H1 (cell line): ENCODE data around the gene PDHB. TPM values are rescaled to one million over a fixed set of nuclear protein-coding genes. Genes with fewer than 3 reads are reported as not detected.

Experiments
- BACH1 ChIP-seq: IDR thresholded peaks from 2 replicates; pipeline ENCODE4 v1.6.1; 2012; ENCODE audit warnings: low read length, improper control_type of control experiment
- GABPA ChIP-seq: IDR thresholded peaks from 2 replicates; pipeline ENCODE4 v1.6.1; 2011; ENCODE audit warnings: mild to moderate bottlenecking, low read length, moderate library complexity, borderline replicate concordance; ENCODE audit not compliant: insufficient read depth
- KDM1A ChIP-seq: fragments of 200-600, 300-600 bp; sonication (generic); IDR thresholded peaks from 2 replicates; pipeline ENCODE4 v1.7.1; 2016; ENCODE audit warnings: mild to moderate bottlenecking, low read length, borderline replicate concordance
- KDM4A ChIP-seq: IDR thresholded peaks from one replicate; pipeline ENCODE4 v1.7.1; 2012; ENCODE audit warnings: low read depth, mild to moderate bottlenecking, moderate library complexity, low read length, inconsistent platforms; ENCODE audit not compliant: severe bottlenecking
- KDM5A ChIP-seq: fragments of 200-600 bp; IDR thresholded peaks from 2 replicates; pipeline ENCODE4 v1.7.1; 2012; ENCODE audit warnings: mild to moderate bottlenecking, low read length, inconsistent platforms, mixed read lengths
- RAD21 ChIP-seq, 2 experiments: IDR thresholded peaks in 1 of 2; conservative IDR thresholded peaks in 1 of 2; 2 replicates each; pipeline ENCODE4 v1.6.1; 2011; ENCODE audit warnings: low read depth in 2 of 2, low read length in 2 of 2, improper control_type of control experiment in 1 of 2, inconsistent platforms in 1 of 2, mild to moderate bottlenecking in 1 of 2, moderate library complexity in 1 of 2
- RFX5 ChIP-seq: IDR thresholded peaks from 2 replicates; pipeline ENCODE4 v1.6.1; 2011; ENCODE audit warnings: low read depth, low read length, improper control_type of control experiment, borderline replicate concordance
- RXRA ChIP-seq: IDR thresholded peaks from 2 replicates; pipeline ENCODE4 v1.6.1; 2011; ENCODE audit warnings: low read depth, mild to moderate bottlenecking, low read length, moderate library complexity; ENCODE audit not compliant: insufficient read depth
- polyA plus RNA-seq, 7 experiments: library from polyadenylated mRNA; depleted of rRNA in 3 of 7; stranded (reverse) in 5 of 7; unstranded in 2 of 7; fragments of >200 nt in 5 of 7; fragments of 200-250 nt in 2 of 7; gene quantifications; 1 replicate in 5 of 7; 2 replicates in 1 of 7; 4 replicates in 1 of 7; pipeline versions ENCODE4 v1.2.1 to v1.2.3, GENCODE V29; 2011 to 2013; ENCODE audit warnings: missing spikeins in 2 of 7, mixed read lengths in 2 of 7
- total RNA-seq: library from RNA; stranded (reverse); fragmentation: NEBNext Ultra II Directional; extraction: Animal tissue kit (Norgen Biotek cat#: 25700); gene quantifications from 2 replicates; pipeline ENCODE4 v1.2.1, GENCODE V29; 2021
- TF ChIP-seq, protein P1 (sequence below): fragments of 300-600 bp; sonication (generic); IDR thresholded peaks from 2 replicates; pipeline ENCODE4 v1.7.1; 2012; ENCODE audit warnings: low read length, moderate library complexity, mild to moderate bottlenecking, inconsistent platforms; ENCODE audit not compliant: insufficient replicate concordance
- TF ChIP-seq, protein P2 (sequence below): IDR thresholded peaks from 2 replicates; pipeline ENCODE4 v1.6.1; 2011; ENCODE audit warnings: low read length, improper control_type of control experiment

The PDHB gene
- total and polyA plus RNA-seq, 2 of the 8 experiments (the other 6 are each of a cell fraction or from before 2014, with no cell fraction given), result 90.4 to 140 TPM

DNA sequence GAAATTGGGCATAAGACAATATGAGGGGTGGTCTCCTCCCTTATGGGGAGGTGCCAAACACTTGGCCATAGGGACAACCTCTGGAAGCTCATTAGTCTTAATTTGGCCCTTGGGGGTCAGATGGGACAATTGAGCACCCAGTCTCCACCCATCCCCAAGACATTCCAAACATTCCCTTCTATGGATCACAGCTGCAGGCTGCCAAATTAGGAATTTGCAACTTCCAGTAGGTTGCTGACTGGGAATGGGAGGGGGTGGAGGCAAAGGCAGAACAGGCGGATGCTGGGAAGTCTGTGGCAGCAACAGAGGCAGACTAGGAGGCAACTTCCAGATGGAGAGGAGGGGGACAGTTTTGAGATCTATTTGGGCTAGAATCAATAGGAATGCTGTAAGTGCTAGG lies 1.4 kb upstream of the PDHB start (continued):
- TF ChIP-seq, protein P1, sequence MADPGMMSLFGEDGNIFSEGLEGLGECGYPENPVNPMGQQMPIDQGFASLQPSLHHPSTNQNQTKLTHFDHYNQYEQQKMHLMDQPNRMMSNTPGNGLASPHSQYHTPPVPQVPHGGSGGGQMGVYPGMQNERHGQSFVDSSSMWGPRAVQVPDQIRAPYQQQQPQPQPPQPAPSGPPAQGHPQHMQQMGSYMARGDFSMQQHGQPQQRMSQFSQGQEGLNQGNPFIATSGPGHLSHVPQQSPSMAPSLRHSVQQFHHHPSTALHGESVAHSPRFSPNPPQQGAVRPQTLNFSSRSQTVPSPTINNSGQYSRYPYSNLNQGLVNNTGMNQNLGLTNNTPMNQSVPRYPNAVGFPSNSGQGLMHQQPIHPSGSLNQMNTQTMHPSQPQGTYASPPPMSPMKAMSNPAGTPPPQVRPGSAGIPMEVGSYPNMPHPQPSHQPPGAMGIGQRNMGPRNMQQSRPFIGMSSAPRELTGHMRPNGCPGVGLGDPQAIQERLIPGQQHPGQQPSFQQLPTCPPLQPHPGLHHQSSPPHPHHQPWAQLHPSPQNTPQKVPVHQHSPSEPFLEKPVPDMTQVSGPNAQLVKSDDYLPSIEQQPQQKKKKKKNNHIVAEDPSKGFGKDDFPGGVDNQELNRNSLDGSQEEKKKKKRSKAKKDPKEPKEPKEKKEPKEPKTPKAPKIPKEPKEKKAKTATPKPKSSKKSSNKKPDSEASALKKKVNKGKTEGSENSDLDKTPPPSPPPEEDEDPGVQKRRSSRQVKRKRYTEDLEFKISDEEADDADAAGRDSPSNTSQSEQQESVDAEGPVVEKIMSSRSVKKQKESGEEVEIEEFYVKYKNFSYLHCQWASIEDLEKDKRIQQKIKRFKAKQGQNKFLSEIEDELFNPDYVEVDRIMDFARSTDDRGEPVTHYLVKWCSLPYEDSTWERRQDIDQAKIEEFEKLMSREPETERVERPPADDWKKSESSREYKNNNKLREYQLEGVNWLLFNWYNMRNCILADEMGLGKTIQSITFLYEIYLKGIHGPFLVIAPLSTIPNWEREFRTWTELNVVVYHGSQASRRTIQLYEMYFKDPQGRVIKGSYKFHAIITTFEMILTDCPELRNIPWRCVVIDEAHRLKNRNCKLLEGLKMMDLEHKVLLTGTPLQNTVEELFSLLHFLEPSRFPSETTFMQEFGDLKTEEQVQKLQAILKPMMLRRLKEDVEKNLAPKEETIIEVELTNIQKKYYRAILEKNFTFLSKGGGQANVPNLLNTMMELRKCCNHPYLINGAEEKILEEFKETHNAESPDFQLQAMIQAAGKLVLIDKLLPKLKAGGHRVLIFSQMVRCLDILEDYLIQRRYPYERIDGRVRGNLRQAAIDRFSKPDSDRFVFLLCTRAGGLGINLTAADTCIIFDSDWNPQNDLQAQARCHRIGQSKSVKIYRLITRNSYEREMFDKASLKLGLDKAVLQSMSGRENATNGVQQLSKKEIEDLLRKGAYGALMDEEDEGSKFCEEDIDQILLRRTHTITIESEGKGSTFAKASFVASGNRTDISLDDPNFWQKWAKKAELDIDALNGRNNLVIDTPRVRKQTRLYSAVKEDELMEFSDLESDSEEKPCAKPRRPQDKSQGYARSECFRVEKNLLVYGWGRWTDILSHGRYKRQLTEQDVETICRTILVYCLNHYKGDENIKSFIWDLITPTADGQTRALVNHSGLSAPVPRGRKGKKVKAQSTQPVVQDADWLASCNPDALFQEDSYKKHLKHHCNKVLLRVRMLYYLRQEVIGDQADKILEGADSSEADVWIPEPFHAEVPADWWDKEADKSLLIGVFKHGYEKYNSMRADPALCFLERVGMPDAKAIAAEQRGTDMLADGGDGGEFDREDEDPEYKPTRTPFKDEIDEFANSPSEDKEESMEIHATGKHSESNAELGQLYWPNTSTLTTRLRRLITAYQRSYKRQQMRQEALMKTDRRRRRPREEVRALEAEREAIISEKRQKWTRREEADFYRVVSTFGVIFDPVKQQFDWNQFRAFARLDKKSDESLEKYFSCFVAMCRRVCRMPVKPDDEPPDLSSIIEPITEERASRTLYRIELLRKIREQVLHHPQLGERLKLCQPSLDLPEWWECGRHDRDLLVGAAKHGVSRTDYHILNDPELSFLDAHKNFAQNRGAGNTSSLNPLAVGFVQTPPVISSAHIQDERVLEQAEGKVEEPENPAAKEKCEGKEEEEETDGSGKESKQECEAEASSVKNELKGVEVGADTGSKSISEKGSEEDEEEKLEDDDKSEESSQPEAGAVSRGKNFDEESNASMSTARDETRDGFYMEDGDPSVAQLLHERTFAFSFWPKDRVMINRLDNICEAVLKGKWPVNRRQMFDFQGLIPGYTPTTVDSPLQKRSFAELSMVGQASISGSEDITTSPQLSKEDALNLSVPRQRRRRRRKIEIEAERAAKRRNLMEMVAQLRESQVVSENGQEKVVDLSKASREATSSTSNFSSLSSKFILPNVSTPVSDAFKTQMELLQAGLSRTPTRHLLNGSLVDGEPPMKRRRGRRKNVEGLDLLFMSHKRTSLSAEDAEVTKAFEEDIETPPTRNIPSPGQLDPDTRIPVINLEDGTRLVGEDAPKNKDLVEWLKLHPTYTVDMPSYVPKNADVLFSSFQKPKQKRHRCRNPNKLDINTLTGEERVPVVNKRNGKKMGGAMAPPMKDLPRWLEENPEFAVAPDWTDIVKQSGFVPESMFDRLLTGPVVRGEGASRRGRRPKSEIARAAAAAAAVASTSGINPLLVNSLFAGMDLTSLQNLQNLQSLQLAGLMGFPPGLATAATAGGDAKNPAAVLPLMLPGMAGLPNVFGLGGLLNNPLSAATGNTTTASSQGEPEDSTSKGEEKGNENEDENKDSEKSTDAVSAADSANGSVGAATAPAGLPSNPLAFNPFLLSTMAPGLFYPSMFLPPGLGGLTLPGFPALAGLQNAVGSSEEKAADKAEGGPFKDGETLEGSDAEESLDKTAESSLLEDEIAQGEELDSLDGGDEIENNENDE, result no peak
- TF ChIP-seq KDM5A, result no peak
- no peak for TF ChIP-seq RFX5
- no peak for TF ChIP-seq RXRA
- no peak for TF ChIP-seq BACH1
- TF ChIP-seq, protein P2, sequence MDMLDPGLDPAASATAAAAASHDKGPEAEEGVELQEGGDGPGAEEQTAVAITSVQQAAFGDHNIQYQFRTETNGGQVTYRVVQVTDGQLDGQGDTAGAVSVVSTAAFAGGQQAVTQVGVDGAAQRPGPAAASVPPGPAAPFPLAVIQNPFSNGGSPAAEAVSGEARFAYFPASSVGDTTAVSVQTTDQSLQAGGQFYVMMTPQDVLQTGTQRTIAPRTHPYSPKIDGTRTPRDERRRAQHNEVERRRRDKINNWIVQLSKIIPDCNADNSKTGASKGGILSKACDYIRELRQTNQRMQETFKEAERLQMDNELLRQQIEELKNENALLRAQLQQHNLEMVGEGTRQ, result no peak
- TF ChIP-seq KDM4A, result no peak
- no peak for TF ChIP-seq KDM1A
- TF ChIP-seq GABPA, result no peak
- TF ChIP-seq RAD21 (IDR thresholded peaks at IDR 0.05 in 1 of 2, conservative IDR thresholded peaks at IDR 0.05 in 1 of 2; ENCODE audit: low read depth in 2 of 2, low read length in 2 of 2), result no peak
